ENCODE measurements around the gene ZNF202.
"Not testable (repeated sequence)": the region's sequence is repeated elsewhere in the genome, so short reads cannot be mapped to it uniquely, and the experiment has no call there.

ZNF202 gene

DNA sequence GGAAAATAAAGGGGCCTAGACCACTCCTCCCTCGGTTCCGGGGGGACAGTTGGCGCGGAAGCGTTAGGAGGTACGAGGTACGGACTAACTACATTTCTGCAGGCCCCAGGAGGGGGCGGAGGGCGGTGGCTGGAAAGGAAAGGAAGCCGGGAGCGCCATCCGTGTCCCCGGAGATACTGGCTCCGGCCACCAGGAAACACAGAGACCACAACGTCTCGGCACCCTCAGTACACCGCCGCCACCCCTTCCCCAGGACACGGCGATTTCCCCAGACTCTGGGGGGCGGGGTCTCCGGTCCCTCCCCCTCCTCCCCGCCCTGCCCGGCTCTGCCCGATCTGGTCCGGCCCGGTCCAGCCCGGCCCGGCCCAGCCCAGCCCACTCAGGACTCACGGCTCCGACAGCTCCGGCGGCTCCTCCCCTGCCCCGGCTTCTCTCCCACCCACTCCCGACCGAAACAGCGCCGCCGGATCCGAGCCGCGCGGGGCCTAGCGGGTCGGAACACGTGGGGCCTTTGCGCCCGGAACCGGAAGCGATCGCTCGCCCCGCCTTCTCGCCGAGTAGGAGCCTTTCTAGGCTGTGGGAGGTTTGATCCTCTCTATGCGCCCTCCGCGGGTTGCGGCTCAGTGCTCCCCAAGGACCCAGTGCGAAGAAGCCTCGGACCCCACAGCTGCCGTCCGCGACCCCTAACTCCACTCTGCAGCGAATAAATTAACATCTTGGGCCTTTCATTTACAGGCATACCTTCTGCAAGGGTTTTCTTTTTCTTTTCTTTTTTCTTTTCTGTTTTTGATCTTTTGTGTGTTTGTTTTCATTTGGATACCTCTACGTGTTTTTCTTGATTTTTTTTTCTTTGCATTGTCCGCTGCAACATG is at the start of gene ZNF202:
Gene ZNF202, minus strand, starts transcription at position 502 of the 872 bp plus-strand sequence. CDS start 10,772 bp downstream, outside the sequence.
- DNase-seq (ENCODE audit: low read depth) = peak; percentile 90

DNA sequence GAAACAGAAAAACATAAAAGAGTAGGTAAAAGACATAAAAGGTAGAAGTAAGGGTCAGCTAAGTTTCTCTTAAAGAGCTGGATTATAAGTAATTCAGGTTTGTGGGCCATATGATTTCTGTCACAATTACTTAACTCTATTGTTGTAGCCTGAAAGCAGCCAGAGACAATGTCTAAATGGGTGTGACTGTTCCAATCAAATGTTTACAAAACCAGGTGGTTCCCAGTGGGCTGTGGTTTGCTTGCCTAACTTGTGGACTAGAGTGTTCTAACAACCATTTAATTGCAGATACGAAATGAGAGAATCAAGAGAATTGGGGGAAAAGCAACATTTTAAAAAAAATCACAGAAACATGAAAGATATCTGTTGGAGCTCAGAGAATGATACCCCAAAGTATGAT is 42.1 kb upstream of the ZNF202 start:
- no peak for DNase-seq (ENCODE audit: low read depth)

DNA sequence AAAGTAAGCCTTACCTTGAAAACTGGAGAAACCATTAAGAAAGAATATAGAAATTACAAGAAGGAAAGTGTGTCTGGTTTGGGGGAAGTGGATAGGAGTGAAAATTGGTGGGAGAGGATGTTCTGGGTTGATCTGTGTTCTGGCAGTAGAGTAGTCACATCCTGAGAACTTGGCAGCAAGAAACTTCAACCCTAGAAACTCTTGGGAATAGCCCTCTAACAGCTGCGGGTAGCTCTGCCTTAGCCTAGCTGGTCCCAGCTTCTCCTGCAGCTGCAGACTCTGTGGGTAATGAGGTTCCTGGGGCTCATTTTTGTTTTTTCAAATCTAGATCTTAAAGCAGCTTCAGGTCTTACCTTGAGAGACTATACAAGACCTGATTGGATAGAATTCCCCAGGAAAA is 37.1 kb upstream of the ZNF202 start:
- no peak for DNase-seq (ENCODE audit: low read depth)

DNA sequence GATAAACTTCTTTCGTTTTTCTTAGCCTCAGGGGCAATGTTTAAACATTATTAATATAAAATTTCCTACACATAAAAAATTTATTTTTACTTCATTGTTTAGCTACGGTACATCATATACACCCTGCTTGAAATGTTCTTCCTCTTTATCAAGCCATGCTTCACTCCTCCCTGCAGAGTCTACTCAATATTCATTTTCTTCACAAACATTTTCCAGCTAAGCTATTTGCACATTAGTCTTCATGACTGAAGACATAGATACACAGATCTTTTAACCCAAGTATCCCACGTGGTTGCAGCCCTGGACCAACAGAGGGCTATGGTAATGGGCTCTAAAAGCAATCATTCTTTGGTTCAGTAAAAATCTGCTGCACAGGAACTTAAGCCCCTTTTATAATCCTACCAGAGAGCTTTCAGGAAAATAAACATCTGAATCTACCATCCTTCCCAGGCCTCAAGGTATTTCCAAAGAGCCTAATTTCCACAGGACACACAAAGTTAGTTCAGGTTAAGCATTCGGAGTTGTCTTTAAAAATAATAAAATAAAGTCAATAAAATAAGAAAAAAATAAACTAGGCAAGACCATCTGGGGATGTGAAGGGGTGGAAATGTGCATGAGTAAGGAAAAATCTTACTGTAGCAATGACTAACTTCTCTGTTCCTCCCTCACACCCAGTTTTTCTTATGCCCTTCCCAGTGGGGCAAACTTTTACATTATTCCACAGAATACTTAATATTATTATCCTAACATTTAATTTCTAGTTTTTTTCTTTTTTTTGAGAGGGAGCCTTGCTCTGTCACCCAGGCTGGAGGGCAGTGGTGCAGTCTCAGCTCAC is 34.5 kb upstream of the ZNF202 start:
- DNase-seq (ENCODE audit: low read depth) = no peak

DNA sequence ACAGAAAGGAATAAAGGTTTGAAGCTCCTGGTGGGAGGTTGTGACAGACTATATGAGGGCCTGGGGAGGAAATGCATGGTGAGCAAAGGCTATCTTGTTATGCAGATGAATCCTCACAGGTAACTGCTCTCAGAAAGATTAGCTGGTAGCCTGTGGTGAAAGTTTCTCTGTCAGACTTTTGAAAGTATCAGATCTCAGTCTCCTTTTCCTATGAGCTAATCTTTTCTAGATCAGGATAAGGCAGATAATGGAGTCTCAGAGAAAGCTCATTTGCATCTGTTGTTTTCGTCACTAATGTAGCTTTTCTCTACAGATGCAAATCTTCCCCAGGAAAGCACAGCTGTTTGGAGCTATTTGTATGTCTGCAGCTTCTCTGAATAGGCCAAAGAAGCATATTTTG is 33.8 kb upstream of the ZNF202 start:
- no peak for DNase-seq (ENCODE audit: low read depth)

DNA sequence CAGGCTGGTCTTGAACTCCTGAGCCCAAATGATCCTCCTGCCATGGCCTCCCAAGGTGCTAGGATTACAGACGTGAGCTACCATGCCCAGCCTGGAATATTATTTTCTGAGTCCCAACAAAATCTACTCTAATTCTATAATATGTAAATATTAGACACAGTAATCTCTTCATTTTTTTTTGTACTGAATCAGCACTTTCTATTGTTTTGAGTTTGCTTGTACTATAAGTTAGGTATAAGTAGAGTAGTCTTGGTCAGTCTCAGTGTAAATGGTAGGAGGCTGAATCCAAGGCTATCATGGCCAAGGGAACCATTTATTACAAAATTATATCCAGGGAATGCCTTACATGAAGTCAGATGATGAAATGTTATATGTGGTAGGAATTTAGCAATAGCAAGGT is 32.5 kb upstream of the ZNF202 start:
- DNase-seq (ENCODE audit: low read depth) = no peak

DNA sequence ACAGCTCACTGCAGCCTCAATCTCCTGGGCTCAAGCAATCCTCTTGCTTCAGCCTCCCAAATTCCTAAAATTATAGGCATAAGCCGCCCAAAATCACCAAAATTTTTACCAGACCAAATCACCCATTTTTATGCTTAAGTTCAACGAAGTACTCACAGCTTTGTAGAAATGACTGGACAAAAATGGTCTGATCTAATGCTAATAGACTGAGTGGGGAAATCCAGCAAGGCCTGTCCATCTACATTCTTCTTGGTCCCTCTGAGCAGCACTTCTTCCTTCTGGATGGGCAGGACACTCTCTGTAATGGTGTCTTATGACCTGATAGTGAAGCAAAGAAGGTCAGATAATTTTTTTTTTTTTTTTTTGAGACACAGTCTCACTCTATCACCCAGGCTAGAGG is 31.6 kb upstream of the ZNF202 start:
- no peak for DNase-seq (ENCODE audit: low read depth)

DNA sequence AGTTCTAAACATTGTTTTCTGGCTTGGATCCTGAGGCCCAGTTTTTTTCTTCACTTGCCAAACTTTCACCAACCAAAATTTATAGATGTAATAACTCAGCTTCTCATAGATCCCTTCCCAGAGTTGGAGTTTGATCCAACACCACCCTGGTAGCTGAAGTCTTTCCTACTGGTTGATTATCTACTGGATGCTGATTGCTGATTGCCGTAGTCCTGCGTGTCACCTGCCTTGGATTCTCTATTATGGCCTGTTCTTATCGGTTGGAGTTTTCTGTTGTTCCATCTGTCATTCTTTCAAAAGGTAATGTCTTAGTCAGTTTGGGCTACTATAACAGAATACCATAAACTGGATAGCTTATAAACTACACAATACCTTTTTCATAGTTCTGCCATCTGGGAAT is 30.2 kb upstream of the ZNF202 start:
- DNase-seq (ENCODE audit: low read depth) = no peak

DNA sequence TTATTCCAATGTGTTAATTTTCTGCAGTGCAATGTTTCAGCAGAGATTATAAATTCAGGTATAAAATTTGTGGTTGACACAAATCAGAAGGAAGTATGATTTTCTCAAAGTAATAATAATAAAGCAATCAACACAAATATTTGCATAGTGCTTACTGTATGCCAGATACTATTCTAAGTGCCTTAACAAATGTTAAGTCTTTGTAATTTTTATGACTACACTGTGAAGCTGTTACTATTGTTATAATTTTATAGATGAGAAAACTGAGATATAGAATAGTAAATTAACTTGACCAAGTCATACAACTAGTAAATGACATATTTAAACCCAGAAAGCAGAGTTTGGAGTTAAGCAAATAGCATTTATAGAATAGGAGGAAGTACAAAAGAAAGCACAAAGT is 29.3 kb upstream of the ZNF202 start:
- DNase-seq (ENCODE audit: low read depth) = no peak

DNA sequence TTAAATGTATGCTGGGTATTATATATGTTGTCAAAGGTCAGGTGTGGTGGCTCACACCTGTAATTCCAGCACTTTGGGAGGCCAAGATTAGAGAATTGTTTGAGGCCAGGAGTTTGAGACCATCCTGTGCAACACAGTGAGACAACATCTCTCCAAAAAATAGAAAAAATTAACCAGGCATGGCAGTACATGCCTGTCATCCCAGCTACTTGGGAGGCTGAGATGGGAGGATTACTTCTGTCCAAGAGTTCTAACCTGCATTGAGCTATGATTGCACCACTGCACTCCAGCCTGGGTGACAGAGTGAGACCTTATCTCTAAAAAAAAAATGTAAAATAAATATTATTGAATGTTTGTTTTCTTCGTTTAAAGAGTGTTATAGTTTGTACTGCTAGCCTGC is 24.1 kb upstream of the ZNF202 start:
- no peak for DNase-seq (ENCODE audit: low read depth)

DNA sequence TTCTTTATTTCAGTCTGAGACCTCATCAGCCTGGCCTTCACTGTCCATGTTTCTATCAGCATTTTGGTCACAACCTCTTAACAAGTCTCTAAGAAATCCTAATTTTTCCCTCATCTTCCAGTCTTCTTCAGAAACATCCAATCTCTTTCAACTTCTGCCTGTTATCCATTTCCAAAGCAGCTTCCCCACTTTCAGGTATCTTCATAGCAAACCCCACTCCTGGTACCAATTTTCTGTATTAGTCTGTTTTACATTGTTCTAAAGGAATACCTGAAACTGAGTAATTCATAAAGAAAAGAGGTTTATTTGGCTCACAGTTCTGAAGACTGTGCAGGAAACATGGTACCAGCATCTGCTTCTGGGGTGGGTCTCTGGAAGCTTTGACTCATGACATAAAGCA is 21.0 kb upstream of the ZNF202 start:
- no peak for DNase-seq (ENCODE audit: low read depth)

DNA sequence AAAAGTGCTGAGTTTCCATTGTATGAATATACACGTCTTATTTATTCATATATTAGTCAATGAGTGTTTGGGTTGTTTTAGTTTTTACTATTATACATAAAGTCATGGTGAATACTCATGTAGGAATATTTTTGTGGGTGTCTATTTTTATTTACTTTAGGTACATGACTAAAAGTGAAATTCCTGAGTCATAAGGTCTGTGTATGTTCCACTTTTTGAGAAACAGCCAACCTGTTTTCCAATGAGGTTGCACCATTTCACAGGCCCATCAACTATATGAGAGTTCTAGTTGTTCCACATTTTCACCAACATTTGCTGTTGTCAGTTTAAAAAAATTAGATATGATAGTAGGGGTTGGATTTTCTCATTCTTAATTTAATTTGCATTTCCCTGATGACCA is 19.4 kb upstream of the ZNF202 start:
- DNase-seq (ENCODE audit: low read depth) = no peak

DNA sequence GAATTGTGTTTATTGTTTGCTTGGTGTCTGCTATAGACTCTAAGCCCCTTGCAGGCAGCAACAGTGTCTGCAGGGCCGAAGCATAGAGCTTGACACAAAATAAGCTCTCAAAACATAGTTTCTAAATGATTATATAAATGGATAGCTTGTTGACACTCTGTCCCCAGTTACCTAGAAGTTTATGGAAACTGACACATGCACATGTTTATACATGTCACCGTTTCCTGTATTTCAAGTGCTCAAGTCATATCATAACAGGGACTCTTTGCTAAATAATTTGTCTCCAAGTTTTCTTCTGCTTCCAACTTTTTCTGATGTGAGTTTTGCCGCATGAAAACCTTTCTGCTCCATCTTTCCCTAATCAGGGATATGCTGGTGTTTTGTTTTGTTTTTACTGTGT is 16.5 kb upstream of the ZNF202 start:
- DNase-seq (ENCODE audit: low read depth) = no peak

DNA sequence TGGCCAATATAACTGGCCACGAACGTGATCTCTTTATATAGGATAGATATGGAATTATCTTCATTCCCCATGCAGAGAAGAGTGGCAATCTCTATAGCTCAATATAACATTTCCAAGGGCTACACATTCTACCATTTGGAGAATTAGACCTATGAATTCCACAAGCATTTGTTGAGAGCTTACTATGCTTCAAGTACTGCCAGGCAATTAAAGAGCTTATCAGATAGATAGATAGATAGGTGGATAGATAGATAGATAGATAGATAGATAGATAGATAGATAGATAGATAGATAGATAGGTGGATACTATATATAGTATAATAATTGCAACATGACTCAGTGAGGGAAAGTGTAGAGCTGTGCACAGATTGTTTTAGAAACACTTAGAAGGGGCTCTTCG is 14.4 kb upstream of the ZNF202 start:
- no peak for DNase-seq (ENCODE audit: low read depth)

DNA sequence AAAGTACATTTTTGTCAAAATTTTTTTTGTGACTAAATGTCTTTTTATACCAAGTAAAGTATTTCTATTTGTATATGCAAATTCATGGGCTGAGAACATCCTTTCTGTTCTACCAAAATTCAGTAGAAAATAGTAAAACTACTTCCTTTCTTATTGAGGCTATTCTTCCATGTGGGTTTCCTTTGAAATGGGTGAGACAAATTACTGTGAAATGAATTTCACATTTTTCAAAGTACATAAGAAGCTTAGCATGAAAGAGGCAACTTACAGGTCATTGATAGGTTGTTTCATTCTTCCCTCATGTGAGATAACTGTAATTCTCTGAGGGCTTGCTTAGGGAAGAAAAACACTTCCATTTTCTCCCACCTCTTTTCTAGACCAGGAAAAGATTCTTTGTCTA is 13.9 kb upstream of the ZNF202 start:
- DNase-seq (ENCODE audit: low read depth) = no peak

DNA sequence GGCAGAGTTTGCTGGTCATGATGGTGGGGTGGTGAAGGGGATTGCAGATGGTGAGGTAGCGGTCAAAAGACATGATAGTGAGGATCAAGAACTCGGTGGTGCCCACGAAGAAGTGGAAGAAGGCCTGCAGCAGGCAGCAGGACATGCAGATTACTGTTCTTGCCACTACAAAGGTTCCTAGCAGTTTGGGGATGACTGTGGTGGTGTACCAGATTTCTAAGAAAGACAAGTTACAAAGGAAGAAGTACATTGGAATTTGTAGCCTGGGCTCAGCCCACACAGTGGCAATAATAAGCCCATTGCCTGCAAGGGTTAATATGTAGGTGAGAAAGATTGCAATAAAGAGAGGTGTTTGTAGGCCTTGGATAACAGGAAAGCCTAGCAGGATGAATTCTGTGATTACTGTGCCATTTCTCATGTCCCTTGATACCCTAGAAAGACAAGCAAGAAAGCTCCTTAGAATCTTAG is 12.7 kb upstream of the ZNF202 start, which contains the start of gene OR6X1:
Gene OR6X1, minus strand, starts transcription at position 418 of the 468 bp plus-strand sequence. Its CDS starts 0 bp downstream, at position 418.
- no peak for DNase-seq (ENCODE audit: low read depth)

DNA sequence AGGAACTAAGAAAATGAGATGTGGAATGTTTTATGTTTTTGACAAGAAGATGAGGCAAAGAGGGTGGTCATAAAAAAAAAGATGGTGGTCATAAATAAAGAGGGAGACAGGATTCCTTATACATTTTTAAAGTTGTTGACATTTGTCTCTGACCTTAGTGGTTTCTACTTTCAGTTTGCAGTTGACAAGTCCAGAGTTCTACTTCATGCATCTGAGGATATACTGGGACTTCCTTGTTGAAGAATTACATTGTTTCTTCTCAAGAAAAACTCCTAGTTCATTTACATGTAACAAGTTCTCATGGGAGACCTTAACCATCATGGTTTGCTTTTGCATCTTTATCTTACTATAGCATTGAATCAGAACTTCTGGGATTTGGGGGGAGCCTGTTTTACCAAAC is 11.7 kb upstream of the ZNF202 start:
- no peak for DNase-seq (ENCODE audit: low read depth)

DNA sequence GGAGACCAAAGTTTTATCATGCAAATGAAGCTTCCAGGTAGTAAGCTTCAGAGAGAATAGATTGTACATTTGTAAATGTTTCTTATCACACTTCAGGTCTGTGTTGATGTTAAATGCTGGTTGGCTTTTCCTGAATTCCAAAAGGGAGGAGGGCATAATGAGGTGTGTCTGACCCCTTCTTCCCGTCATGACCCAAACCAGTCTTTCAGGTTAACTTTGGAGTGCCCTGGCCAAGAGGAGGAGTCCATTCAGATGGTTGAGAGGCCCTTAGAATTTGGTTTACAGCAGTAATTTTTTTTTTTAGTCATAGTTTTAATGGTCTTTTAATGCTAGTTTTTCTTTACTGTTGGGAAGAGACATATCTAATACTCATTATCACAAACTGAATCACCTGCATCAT is 10.3 kb upstream of the ZNF202 start:
- DNase-seq (ENCODE audit: low read depth) = no peak

DNA sequence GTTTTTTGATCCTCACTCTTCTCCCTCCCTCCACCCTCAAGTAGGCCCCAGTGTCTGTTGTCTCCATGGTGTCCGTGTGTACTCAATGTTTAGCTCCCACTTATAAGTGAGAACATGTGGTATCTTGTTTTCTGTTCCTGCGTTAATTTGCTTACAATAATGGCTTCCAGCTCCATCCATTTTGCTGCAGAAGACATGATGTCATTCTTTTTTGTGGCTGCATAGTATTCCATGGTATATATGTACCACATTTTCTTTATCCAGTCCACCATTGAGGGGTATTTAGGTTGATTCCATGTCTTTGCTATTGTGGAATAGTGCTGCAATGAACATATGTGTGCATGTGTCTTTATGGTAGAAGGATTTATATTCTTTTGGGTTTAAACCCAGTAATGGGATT is 6.9 kb upstream of the ZNF202 start:
- not testable (repeated sequence) for DNase-seq (ENCODE audit: low read depth)

DNA sequence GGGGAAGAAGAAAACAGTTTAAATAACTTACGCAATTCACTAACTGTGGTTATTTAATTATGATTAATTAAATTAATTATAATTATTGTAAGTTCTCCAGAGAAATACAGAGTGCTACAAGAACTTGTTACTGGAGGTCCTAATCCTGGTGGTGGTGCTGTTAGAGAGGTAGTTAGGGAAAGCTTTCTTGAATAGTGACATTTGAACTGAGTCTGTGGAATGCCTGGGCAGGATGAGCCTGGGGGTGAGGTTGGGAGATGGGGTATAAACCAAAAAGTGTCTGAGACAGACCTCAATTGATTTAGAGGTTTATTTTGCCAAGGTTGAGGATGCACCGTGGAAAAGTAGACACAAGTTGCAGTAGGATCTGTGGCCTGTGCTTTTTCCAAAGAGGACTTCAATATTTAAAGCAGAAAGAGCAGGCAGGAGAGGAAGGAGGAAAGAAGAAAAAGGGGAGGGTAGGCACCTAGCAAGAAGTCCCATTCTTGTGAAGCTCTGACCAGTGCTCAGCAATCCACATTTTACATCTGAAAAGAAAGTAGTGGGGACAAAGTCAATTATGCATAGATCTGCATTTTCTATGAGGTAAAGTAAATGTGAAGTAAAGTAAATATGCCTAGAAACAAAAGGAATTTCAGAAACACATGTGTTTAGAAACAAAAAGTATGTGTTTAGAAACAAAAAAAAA is 4.4 kb upstream of the ZNF202 start:
- DNase-seq (ENCODE audit: low read depth) = no peak

DNA sequence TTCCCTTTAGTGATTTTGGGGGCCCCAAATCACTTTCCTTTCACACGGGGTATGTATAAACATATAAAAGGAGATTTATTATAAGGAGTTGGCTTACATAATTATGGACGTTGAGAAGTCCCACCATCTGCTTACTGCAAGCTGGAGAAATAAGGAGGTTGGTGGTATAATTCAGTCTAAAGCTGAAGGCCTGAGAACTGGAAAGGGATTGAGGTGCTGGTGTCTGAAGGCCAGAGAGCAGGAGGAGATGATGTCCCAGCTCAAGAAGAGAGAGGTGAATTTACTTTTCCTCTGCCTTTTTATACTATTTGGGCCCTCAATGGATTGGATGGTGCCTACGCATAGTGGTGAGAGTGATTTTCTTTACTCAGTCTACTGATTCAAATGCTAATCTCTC is 1.3 kb upstream of the ZNF202 start:
- DNase-seq (ENCODE audit: low read depth) = no peak

DNA sequence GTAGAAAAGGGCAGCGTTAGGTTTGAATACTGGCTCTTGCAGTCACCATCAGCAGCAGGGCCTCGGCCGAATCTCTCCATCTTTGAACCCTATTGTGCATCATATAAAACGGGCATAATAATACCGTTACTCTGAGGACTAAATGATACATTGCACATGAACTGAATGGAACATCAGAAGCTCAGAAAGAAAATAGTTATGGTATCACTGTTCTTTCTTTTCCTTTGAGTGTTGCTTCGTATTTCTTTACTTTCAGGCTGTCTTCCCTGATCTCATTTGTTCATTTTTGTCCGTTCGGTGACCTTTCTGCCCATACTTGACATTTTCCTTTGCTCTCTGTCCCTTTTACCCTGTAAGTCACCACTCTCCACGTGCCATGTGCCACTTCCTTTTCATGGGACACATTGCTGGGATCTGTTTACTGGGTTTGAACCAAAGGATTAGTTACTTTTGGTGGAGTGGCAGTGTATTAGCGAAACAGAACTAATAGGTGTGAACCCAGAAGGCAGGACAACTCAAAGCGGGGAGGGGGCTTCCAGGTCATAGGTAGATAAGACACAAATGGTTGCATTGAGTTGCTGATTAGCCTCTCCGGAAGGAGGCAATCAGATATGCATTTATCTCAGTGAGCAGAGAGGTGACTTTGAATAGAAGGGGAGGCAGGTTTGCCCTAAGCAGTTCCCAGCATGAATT is 717 bp upstream of the ZNF202 start:
- no peak for DNase-seq (ENCODE audit: low read depth)
